Spleen (tissue), 7 donors: ENCODE data around the gene COX7B2.

Experiments used
- CTCF ChIP-seq, 11 experiments: fragments of 200-600 bp in 7 of 11; fragments of 450-650 bp in 4 of 11; sonication (generic) in 4 of 11; IDR thresholded peaks in 8 of 11; conservative IDR thresholded peaks in 3 of 11; 1 replicate in 7 of 11; 2 replicates in 4 of 11; pipeline versions ENCODE4 v1.4.0 to v1.8.0; 2016 to 2021; ENCODE audit warnings: antibody characterized with exemption in 11 of 11, inconsistent platforms in 4 of 11, mild to moderate bottlenecking in 1 of 11
- POLR2A ChIP-seq, 3 donors: fragments of 450-650 bp; IDR thresholded peaks; one replicate each; pipeline ENCODE4 v1.5.1; 2017; ENCODE audit warnings: antibody characterized with exemption in 3 of 3, mild to moderate bottlenecking in 1 of 3
- donor health status: DM: no; HTN: no; CAD: no; lungs with moderate emphysema.
- donor health status: DM: no; HTN: no; CAD: no.
- donor health status: DM: no; HTN: no; CAD: no.

- TF ChIP-seq CTCF (IDR thresholded peaks at IDR 0.05 in 8 of 11, conservative IDR thresholded peaks at IDR 0.05 in 3 of 11) (no peak), POLR2A (IDR thresholded peaks at IDR 0.05) (no peak)
Observed at GRCh38 chr4:46889410-46889809, 19.6 kb downstream of the COX7B2 start.
